CD4-positive, alpha-beta T cell (primary cell): ENCODE measurements around the gene MCM9. TPM values are rescaled to one million over a fixed set of nuclear protein-coding genes. Genes with fewer than 3 reads are reported as not detected.

Experiments used
- ATAC-seq: fragments of 200-7000 bp; cut with Tn5 transposase; one replicate; pipeline ENCODE4 v1.10.0; 2022; ENCODE audit warnings: mild to moderate bottlenecking; ENCODE audit not compliant: poor library complexity
- CTCF ChIA-PET: fragments of 350-600 bp; sonication (Branson Sonifier 250); formaldehyde crosslinking; loops from one replicate; lab custom pipeline; 2021; ENCODE audit warnings: antibody characterized with exemption, inconsistent platforms; lab: Charles Lee
- POLR2A ChIA-PET: fragments of 350-600 bp; sonication (Branson Sonifier 250); formaldehyde crosslinking; loops from one replicate; lab custom pipeline; 2021; ENCODE audit warnings: antibody characterized with exemption, inconsistent platforms; lab: Charles Lee
- DNase-seq, 14 experiments: peaks; one replicate each; pipeline ENCODE4 v3.0.0-alpha.2; 2013 to 2020; ENCODE audit warnings: mixed read lengths in 2 of 14
- H3K27ac ChIP-seq, 2 donors: one replicate each; pipeline versions ENCODE4 v1.5.1 to v1.7.0; 2013; ENCODE audit warnings: low read length in 2 of 2, low read depth in 1 of 2, mild to moderate bottlenecking in 1 of 2
- H3K27me3 ChIP-seq, 2 experiments: 1 replicate in 1 of 2; 2 replicates in 1 of 2; pipeline versions ENCODE4 v1.6.1 to v1.7.0; 2013; ENCODE audit warnings: low read length in 2 of 2, control low read depth in 1 of 2, mild to moderate bottlenecking in 1 of 2, moderate library complexity in 1 of 2; ENCODE audit not compliant: insufficient read depth in 2 of 2, control insufficient read depth in 1 of 2
- H3K36me3 ChIP-seq: one replicate; pipeline ENCODE4 v1.6.1; 2013; ENCODE audit warnings: low read length, control low read depth; ENCODE audit not compliant: insufficient read depth
- H3K4me1 ChIP-seq: one replicate; pipeline ENCODE4 v1.6.1; 2013; ENCODE audit warnings: low read length, control low read depth; ENCODE audit not compliant: insufficient read depth
- H3K4me3 ChIP-seq: one replicate; pipeline ENCODE4 v1.5.1; 2013; ENCODE audit warnings: mild to moderate bottlenecking, low read length, moderate library complexity
- H3K9me3 ChIP-seq, 2 experiments: 1 replicate in 1 of 2; 2 replicates in 1 of 2; pipeline versions ENCODE4 v1.6.1 to v1.7.0; 2013; ENCODE audit warnings: low read length in 2 of 2, mild to moderate bottlenecking in 2 of 2, control low read depth in 1 of 2, moderate library complexity in 1 of 2; ENCODE audit not compliant: control insufficient read depth in 1 of 2, insufficient read depth in 1 of 2
- H3K27ac Mint-ChIP-seq: one replicate; pipeline ENCODE4 v1.8.0; 2020; ENCODE audit warnings: mixed read lengths
- H3K27me3 Mint-ChIP-seq: one replicate; pipeline ENCODE4 v1.8.0; 2021; ENCODE audit warnings: mixed read lengths
- H3K36me3 Mint-ChIP-seq: one replicate; pipeline ENCODE4 v1.8.0; 2021; ENCODE audit warnings: low read depth, mixed read lengths
- H3K4me1 Mint-ChIP-seq: one replicate; pipeline ENCODE4 v1.8.0; 2021; ENCODE audit warnings: low read depth, mixed read lengths
- H3K4me3 Mint-ChIP-seq: one replicate; pipeline ENCODE4 v1.8.0; 2020; ENCODE audit warnings: mild to moderate bottlenecking, mixed read lengths
- H3K9me3 Mint-ChIP-seq: one replicate; pipeline ENCODE4 v1.8.0; 2020; ENCODE audit warnings: mixed read lengths
- CTCF ChIP-seq: fragments of 200-600 bp; IDR thresholded peaks from one replicate; pipeline ENCODE4 v1.8.0; 2022; ENCODE audit warnings: antibody characterized with exemption, mild to moderate bottlenecking
- intact Hi-C, 2 experiments: fragments of 100-400 bp; cut with DNase I in 1 of 2; cut with micrococcal nuclease in 1 of 2; formaldehyde crosslinking; loops; one replicate each; pipeline versions ENCODE4 v1.15.1 to v1.9.0; 2023 to 2025; cut with DNase I, micrococcal nuclease
- total RNA-seq, 174 experiments: library from RNA in 2 of 174; stranded (reverse) in 2 of 174; gene quantifications; one replicate each; pipeline ENCODE4 v1.2.3 and lab custom pipeline; 2021 to 2026

MCM9 gene
- total RNA-seq, 2 experiments from 2014 or later = 25.5 TPM

- Histone ChIP-seq H3K4me3 (no peak overlapping the region), H3K4me1 (peaks cover 3% of the 10 kb centered on the region), H3K36me3 (no peaks in the 10 kb centered on the region), H3K27me3 (no peaks in the 10 kb centered on the region), H3K9me3 (no peaks in the 10 kb centered on the region), H3K27ac (no peak overlapping the region)
- H3K9me3 Mint-ChIP-seq = peaks cover 3% of the 10 kb centered on the region
- DNase-seq (no peak), ATAC-seq (no peak)
- peaks cover 48% of the 10 kb centered on the region for H3K36me3 Mint-ChIP-seq
- intact Hi-C loops = no loop called here
- POLR2A ChIA-PET = interaction anchor here (0.7 to 1.7 kb wide), 2 partner anchors 20 to 24 kb away, joined by 3 to 5 read pairs; partner anchors contain the start of gene ASF1A
- H3K27ac Mint-ChIP-seq = no peak overlapping the region
- H3K4me3 Mint-ChIP-seq = no peak overlapping the region
- H3K27me3 Mint-ChIP-seq = no peaks in the 10 kb centered on the region
- TF ChIP-seq CTCF = no peak
- CTCF ChIA-PET = no interaction called here
- peaks cover 51% of the 10 kb centered on the region for H3K4me1 Mint-ChIP-seq
These were observed 61.7 kb downstream of the MCM9 start for GRCh38 chr6:118873239-118873638.

GRCh38 chr6:118872726-118873125 is 62.2 kb downstream of the MCM9 start:
- no peak for DNase-seq
- peaks cover 3% of the 10 kb centered on the region for H3K4me1 ChIP-seq
- H3K36me3 ChIP-seq = no peaks in the 10 kb centered on the region
- intact Hi-C loops = no loop called here
- no peaks in the 10 kb centered on the region for H3K27me3 Mint-ChIP-seq
- peaks cover 3% of the 10 kb centered on the region for H3K9me3 Mint-ChIP-seq
- no peak overlapping the region for H3K4me3 ChIP-seq
- no peak overlapping the region for H3K27ac ChIP-seq
- H3K36me3 Mint-ChIP-seq = peaks cover 49% of the 10 kb centered on the region
- H3K9me3 ChIP-seq = no peaks in the 10 kb centered on the region
- no peaks in the 10 kb centered on the region for H3K27me3 ChIP-seq
- no peak overlapping the region for H3K4me3 Mint-ChIP-seq
- peaks cover 48% of the 10 kb centered on the region for H3K4me1 Mint-ChIP-seq
- no peak overlapping the region for H3K27ac Mint-ChIP-seq
- no peak for ATAC-seq
- POLR2A ChIA-PET = interaction anchor here (1.7 kb wide), 1 partner anchor 21 kb away, joined by 5 read pairs; the partner anchor contains the start of gene ASF1A
- TF ChIP-seq CTCF = no peak
- CTCF ChIA-PET = interaction anchor here (0.7 kb wide), 1 partner anchor 10 kb away, joined by 4 read pairs; no protein-coding TSS in a partner anchor

DNA sequence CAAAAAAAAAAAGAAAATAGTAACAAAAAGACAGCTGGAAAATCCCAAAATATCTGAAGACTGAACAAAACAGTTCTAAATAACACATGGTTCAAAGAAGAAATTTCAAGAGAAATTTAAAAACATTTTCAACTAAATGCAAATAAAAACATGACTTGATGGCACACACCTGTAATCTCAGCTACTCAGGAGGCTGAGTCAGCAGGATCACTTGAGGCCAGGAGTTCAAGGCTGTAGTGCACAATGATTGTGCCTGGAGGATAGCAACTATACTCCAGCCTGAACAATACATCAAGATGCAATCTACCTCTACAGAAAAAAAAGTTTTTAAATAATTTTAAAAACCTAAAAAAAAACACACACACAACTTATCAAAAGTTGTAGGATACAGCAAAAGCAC is 62.6 kb downstream of the MCM9 start:
- Histone ChIP-seq H3K27me3 (no peaks in the 10 kb centered on the region), H3K4me1 (peaks cover 3% of the 10 kb centered on the region), H3K4me3 (no peak overlapping the region), H3K9me3 (peaks cover 0 to under 1% of the 10 kb centered on the region in 2 experiments), H3K27ac (no peak overlapping the region), H3K36me3 (no peaks in the 10 kb centered on the region)
- H3K27ac Mint-ChIP-seq = no peak overlapping the region
- H3K27me3 Mint-ChIP-seq = no peaks in the 10 kb centered on the region
- no peak overlapping the region for H3K4me3 Mint-ChIP-seq
- ATAC-seq (no peak), DNase-seq (no peak)
- peaks cover 45% of the 10 kb centered on the region for H3K36me3 Mint-ChIP-seq
- H3K4me1 Mint-ChIP-seq = peaks cover 44% of the 10 kb centered on the region
- intact Hi-C loops = no loop called here
- CTCF ChIA-PET = interaction anchor here (0.7 kb wide), 1 partner anchor 10 kb away, joined by 4 read pairs; no protein-coding TSS in a partner anchor
- no peak for TF ChIP-seq CTCF
- POLR2A ChIA-PET = no interaction called here
- H3K9me3 Mint-ChIP-seq = peaks cover 3% of the 10 kb centered on the region
